ENCODE results near the gene RPAP2.

The RPAP2 gene

DNA sequence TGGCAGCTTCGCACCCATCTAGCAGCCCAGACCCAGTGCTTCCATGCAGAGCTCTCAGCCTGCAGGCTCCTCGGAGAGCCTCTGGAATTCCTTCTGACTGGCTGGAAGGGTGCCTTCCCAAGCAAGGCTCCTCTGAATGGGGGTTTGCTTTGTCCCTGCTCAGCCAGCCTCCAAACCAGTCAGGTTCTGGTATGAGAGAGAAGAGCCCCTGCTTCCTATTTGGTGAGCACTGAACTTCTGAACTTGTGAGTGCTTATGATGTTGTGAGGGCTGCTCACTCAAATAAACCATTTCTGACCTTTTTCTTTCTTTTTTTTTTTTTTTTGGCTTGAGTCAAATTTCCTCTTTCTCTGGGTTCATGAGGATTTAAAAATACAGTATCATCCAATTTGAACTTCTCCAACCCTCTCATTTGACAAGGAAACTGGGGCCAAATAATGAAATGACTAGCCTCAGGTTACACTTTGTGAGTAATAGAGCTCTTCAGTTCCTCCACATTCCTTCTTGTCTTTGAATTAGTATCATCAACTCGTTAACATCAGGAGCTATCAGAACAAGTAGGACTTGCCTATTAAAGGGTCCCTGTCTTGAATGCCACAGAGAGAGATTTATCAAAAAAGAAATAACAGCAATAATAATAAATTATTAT is 148.3 kb downstream of the RPAP2 start:
- DNase-seq (ENCODE audit: low read depth, low spot score), result peak; percentile 71

- no peak for DNase-seq (ENCODE audit: low read depth, low spot score)
Measured at GRCh38 chr1:92447976-92448375, 149.1 kb downstream of the RPAP2 start.
